Activated T-helper 2 cell treated with anti-CD3 and anti-CD28 coated beads, Interferon-gamma antibody, Interleukin-2, Interleukin-4, amounts not matched to agents 10 μg/mL and 5 μg/mL and 100 μg/mL, durations not matched to agents 14 hours and 24 hours and 36 hours (primary cell): ENCODE measurements around the gene WNT4. TPM values are rescaled to one million over a fixed set of nuclear protein-coding genes. Genes with fewer than 3 reads are reported as not detected.

Source experiments
- DNase-seq: peaks from one replicate; pipeline ENCODE4 v3.0.0; 2021; ENCODE audit warnings: low spot score
- H3K27ac Mint-ChIP-seq: one replicate; pipeline ENCODE4 v1.8.0; 2021; ENCODE audit warnings: mixed read lengths
- H3K27me3 Mint-ChIP-seq: one replicate; pipeline ENCODE4 v1.8.0; 2021; ENCODE audit warnings: low read depth, mixed read lengths
- H3K36me3 Mint-ChIP-seq: one replicate; pipeline ENCODE4 v1.8.0; 2021; ENCODE audit warnings: low read depth, mixed read lengths
- H3K4me1 Mint-ChIP-seq: one replicate; pipeline ENCODE4 v1.8.0; 2021; ENCODE audit warnings: low read depth, mixed read lengths
- H3K4me3 Mint-ChIP-seq: one replicate; pipeline ENCODE4 v1.8.0; 2021; ENCODE audit warnings: low read depth, mild to moderate bottlenecking, moderate library complexity, mixed read lengths
- H3K9me3 Mint-ChIP-seq: one replicate; pipeline ENCODE4 v1.8.0; 2021; ENCODE audit warnings: mixed read lengths
- intact Hi-C: fragments of 100-400 bp; cut with micrococcal nuclease; formaldehyde crosslinking; loops from one replicate; pipeline ENCODE4 v1.15.1; 2023
- total RNA-seq: library from RNA; stranded (reverse); gene quantifications from 2 replicates; pipeline ENCODE4 v1.2.3, GENCODE V29; 2022

Gene WNT4
- total RNA-seq, 1 donor from 2014 or later, result not detected

DNA sequence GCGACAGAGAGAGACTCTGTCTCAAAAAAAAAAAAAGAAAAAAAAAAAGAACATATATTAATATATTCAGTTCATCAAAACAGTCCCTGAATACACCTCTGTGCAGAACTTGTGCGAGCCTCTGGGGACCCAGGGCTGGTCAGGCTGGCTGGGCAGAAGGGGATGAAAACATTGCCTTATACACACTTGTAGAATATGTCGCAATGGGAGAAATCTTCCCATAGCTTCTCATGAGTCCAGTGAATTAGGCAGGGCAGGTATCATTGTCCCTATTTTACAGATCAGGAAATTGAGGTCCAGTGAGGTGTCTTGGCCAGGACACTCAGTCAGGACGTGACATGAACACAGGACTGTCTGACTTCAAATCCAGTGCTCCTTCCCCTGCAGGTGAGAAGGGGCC is 12.6 kb upstream of the WNT4 start:
- Mint-ChIP-seq H3K4me3 (no peak overlapping the region), H3K4me1 (no peaks in the 10 kb centered on the region), H3K27me3 (peaks cover 8% of the 10 kb centered on the region), H3K9me3 (no peaks in the 10 kb centered on the region), H3K27ac (no peak overlapping the region), H3K36me3 (no peaks in the 10 kb centered on the region)
- no peak for DNase-seq
- intact Hi-C loops, result no loop called here

DNA sequence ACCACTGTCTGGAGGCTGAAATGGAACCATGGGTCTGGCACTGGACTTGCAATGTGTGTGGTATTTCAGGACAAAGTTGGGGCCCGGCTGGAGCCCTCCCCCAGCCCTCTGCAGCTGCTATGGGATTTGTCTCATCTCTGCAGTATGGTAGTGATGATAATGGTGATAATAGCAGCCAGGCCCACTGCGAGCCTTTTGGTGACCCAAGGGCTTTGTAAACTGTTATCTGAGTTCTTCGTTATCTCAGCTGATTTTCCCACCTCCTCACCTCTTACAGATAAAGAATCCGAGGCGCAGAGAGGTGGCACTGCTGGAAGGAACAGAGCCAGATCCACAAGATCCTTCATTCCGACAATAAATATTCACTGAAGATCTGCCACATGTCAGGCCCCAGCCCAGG is 11.7 kb upstream of the WNT4 start:
- Mint-ChIP-seq H3K9me3 (no peaks in the 10 kb centered on the region), H3K27me3 (peaks cover 8% of the 10 kb centered on the region), H3K36me3 (no peaks in the 10 kb centered on the region), H3K27ac (no peak overlapping the region), H3K4me1 (no peaks in the 10 kb centered on the region), H3K4me3 (no peak overlapping the region)
- no peak for DNase-seq
- intact Hi-C loops, result no loop called here

DNA sequence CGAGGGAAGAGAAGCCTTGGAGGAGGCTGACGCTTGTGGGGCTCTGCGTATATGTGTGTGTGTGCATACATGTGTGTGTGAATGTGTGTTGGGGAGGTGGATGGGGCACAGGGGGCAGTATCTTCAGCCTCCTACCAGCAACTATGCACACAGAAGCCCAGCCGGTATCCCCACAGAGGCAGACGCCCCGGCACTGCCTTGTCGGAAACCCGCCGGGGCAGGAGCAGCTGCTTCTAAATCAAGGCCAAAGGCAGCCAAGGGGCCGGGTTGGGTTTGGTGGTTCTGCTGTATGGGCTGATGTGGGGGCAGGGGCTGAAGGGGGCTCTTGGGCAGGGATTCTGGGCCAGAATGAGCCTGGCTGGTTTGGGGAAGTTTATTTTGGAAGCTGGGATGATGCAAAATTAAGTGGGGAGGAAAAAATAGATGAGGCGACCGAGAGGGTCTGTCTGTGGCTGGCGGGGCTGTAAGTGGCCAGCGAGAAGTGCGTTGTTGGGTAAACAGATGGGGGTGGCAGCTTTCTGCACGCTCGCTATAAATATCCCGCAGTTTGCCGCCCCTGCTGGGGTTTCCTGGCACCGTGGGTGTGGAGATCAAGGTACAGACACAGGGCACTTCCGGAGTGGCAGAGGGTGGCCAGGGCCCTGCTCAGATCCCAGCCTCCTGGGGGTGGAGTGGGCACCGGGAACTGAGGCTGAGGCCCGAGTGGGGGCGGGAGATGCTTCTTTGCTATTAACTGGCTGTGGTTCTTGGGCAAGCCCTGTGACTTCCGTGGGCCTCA is 11.0 kb upstream of the WNT4 start:
- no peak for DNase-seq
- Mint-ChIP-seq H3K9me3 (no peaks in the 10 kb centered on the region), H3K27me3 (peaks cover 13% of the 10 kb centered on the region), H3K36me3 (no peaks in the 10 kb centered on the region), H3K4me1 (no peaks in the 10 kb centered on the region), H3K27ac (no peak overlapping the region), H3K4me3 (no peak overlapping the region)
- intact Hi-C loops, result no loop called here

DNA sequence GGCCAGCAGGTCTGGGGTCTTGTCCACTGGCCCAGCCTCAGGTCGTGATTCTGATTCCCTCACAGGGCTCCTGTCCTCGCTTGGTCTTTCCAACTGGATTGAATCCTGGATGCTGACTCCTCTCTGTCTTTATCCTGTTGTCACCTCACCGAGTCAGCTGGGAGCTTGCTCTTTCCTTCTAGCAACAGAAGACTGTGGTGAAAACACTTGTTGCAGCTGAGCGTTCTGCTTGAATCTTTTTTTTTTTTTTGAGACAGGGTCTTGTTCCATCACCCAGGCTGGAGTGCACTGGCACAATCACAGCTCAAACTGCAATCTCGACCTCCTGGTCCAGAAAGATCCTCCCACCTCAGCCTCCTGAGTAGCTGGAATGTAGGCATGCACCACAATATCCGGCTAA is 8.0 kb upstream of the WNT4 start:
- no peak for DNase-seq
- Mint-ChIP-seq H3K36me3 (no peaks in the 10 kb centered on the region), H3K4me3 (no peak overlapping the region), H3K4me1 (no peaks in the 10 kb centered on the region), H3K9me3 (no peaks in the 10 kb centered on the region), H3K27me3 (peaks cover 29% of the 10 kb centered on the region), H3K27ac (no peak overlapping the region)
- intact Hi-C loops, result no loop called here

DNA sequence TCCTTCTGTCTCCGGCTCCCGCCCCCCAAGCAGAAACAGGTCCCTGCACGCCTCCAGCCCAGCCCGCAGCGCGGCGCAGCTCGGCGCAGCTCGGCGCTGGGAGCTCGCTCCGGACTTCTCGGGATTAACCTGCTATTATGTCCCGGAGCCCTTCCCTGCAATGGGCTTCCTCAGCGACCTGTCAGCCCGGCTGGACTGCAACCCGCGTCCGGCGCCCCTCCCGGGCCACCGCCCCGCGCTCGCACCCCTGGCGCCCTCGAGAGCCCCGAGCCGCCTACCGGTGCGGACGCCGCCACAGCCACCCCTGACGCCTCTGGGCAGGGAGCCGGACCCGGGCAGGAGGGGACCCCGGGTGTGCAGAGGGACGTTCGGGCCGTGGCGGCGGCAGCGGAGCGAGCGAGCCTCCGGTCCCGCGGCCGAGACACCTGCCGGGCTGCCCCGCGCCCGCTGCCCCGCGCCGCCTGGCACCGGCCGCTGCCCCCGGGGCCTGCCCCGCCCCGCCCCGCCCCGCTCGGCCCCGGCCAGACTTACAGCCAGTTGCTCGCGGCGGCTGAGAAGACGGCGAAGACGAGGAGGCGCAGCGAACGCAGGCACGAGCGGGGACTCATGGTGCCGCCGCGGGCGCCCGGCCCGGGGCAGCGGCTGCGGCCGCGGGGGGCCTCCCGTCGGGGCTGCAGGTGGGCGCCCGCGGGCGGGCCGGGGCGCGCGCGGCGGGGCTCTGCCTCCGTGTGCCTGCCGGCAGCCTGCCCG is 407 bp downstream of the WNT4 start:
- no peak for DNase-seq
- no peaks in the 10 kb centered on the region for H3K9me3 Mint-ChIP-seq
- H3K4me3 Mint-ChIP-seq, result no peak overlapping the region
- H3K27ac Mint-ChIP-seq, result no peak overlapping the region
- H3K36me3 Mint-ChIP-seq, result no peaks in the 10 kb centered on the region
- H3K4me1 Mint-ChIP-seq, result no peaks in the 10 kb centered on the region
- intact Hi-C loops, result no loop called here
- peaks cover 64% of the 10 kb centered on the region for H3K27me3 Mint-ChIP-seq

DNA sequence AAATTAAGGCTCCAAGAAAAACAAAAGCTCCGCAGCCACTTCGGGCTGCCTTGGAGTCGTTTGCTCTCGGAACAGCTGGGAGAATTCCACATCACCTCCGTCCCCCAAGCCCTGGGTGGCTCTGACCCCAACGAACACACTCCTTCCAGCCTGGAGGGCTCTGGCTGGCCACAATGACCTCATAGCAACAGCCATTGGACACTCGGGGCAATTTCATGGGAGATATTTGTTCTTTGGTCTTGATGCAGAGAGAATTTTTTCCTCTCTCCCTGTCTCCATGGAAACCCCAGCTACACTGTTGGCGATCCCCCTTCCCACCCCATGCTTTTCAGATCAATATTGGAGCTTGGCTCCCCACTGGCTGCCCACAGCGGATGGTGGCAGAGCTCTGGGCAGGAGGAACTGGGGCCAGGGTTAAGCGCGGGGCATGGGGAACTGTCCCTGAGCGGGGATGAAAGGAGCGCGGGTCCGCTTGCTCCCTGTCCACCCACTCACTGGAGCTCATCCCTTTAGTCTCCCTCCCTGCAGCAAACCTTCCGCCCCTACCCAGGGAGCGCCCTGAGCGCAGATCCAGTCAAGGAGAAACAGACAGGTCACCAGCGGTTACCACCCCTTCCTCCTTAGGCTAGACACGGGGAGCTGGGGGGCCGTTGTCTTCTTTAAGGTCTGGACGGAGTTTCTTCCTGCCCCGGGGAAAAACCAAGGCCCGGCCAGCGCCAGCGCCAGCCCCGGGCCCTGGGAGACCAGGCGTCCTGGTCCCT is 1.2 kb downstream of the WNT4 start:
- H3K27me3 Mint-ChIP-seq, result peaks cover 63% of the 10 kb centered on the region
- no peak overlapping the region for H3K4me3 Mint-ChIP-seq
- H3K27ac Mint-ChIP-seq, result no peak overlapping the region
- no peaks in the 10 kb centered on the region for H3K36me3 Mint-ChIP-seq
- no peak for DNase-seq
- intact Hi-C loops, result no loop called here
- no peaks in the 10 kb centered on the region for H3K4me1 Mint-ChIP-seq
- no peaks in the 10 kb centered on the region for H3K9me3 Mint-ChIP-seq

DNA sequence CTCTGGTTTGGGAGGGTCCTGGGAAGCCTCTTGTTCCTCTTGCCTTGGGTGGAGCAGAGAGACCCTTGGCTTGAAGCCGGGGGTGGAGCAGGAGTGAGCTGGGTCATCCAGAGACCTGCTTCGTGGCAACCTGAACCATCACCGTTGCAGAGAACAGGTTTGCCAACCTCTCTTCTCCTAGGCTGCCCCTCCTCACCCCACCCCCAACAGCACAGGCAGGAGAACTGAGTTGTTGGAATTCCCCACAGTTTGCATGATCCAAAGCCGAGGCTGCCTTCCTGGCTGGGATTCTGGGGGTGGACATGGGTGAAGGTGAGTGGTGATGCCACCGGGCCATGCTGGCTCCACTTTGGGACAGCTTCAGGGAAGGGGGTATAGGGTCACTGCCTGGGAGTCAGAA is 2.2 kb downstream of the WNT4 start:
- H3K36me3 Mint-ChIP-seq, result no peaks in the 10 kb centered on the region
- H3K27me3 Mint-ChIP-seq, result peaks cover 56% of the 10 kb centered on the region
- H3K9me3 Mint-ChIP-seq, result no peaks in the 10 kb centered on the region
- no peak for DNase-seq
- H3K4me1 Mint-ChIP-seq, result no peaks in the 10 kb centered on the region
- intact Hi-C loops, result no loop called here
- H3K4me3 Mint-ChIP-seq, result no peak overlapping the region
- no peak overlapping the region for H3K27ac Mint-ChIP-seq

DNA sequence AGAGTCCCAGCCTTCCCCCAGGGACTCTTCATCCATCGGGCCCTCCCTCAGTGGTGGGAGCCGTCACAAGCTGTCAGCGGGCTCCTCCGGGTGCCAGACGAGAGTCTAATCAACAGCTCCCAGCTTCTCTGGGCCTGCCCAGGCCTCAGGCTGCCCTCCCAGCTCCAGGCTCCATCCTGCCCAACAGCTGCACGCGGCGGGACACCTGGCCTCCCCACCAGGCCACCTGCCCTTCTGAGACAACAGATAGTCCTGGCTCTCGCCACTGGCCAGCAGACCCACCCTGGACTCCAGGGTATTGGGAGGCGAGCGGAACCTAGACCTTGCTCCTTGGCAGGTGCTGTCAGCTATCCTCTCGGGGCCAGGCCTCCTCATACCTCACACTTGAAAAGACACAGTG is 3.1 kb downstream of the WNT4 start:
- Mint-ChIP-seq H3K4me3 (no peak overlapping the region), H3K4me1 (no peaks in the 10 kb centered on the region), H3K36me3 (no peaks in the 10 kb centered on the region), H3K27me3 (peaks cover 47% of the 10 kb centered on the region), H3K27ac (no peak overlapping the region), H3K9me3 (no peaks in the 10 kb centered on the region)
- intact Hi-C loops, result no loop called here
- DNase-seq, result no peak

DNA sequence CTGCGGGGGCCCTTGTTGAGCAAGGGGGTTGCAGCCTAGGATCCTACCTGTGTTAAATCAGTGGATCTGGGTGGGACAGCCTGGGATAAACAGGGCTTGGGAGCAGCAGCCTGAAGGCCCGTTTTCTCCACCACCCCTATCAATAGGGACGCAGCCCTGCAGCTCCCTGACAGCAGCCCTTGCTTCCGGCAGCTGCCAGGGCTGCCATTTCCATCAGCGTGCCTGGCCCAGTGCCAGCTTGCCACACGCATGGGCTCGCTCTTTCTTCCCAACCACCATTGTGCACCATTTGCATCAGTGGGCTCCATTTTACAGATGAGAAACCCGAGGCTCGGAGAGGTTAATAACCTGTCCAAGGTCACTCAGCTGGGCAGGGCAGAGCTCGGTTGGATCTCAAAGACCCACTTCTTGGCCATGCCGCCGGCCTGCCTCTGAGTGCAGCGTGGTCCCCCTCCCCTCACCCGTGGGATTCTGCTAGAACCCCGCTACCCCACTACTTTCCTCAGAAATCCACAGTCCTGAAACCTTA is 3.8 kb downstream of the WNT4 start:
- Mint-ChIP-seq H3K4me1 (no peaks in the 10 kb centered on the region), H3K9me3 (no peaks in the 10 kb centered on the region), H3K27ac (no peak overlapping the region), H3K36me3 (no peaks in the 10 kb centered on the region), H3K27me3 (peaks cover 41% of the 10 kb centered on the region), H3K4me3 (no peak overlapping the region)
- intact Hi-C loops, result no loop called here
- DNase-seq, result no peak

DNA sequence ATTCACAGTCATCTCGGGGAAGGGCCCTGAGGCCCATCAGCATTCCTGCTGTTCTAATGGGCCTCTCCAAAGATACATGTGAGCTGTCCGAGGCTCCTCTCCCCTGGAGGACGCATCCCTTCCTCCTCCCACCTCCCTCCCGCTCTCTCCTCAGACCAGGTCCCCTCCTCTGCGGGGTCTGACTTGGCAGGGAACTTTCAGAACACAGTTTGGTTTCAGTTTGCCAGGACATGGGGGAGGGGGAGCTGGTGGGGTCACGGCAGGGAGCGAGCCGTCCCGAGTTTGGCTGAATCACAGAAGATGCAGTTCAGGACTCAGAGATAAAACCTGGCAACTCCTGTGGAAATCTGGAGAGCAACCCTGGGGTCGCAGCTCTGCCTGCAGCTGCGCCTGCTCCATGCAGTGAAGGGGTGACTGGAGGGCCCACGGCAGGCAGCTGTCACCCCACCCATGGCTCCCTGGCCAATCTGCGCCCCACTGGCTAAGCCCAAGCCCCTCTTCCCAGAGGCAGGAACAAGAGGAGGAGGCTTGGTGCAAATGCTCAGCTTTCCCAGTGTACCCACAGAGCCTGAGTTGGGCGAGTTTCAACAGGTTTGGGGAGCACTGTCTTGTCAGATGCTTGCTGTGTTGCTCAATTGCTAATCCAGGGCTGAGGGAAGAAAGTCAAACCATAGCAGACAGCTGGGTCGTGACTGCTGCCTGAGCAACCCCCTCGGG is 5.7 kb downstream of the WNT4 start:
- intact Hi-C loops, result no loop called here
- no peaks in the 10 kb centered on the region for H3K9me3 Mint-ChIP-seq

DNA sequence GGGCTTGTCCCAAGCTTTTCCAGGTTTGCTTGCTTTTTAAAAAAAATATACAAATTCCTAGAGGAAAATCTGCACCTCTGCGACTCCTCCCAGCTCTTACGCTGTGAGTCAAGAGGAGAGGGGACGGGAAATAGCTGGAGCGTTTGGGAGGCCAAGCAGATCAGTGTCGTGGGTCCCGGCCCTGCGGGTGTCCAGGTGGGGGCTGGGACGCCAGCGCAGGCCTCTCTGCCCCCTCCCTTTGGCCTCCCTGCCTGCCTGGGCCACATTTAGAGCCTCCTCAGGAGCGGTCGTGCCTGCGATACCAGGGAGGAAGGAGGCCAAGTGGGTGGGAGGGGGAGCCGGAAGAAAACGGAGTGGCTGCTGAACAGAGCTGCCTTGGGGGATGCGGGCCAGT is 9.0 kb downstream of the WNT4 start:
- no peak for DNase-seq
- intact Hi-C loops, result loop anchor here (5.0 kb wide), 1 partner anchor 508 kb away; the partner anchor contains the start of gene C1QC
- no peak overlapping the region for H3K4me3 Mint-ChIP-seq
- no peak overlapping the region for H3K27ac Mint-ChIP-seq
- no peaks in the 10 kb centered on the region for H3K36me3 Mint-ChIP-seq
- no peaks in the 10 kb centered on the region for H3K4me1 Mint-ChIP-seq
- peaks cover 13% of the 10 kb centered on the region for H3K27me3 Mint-ChIP-seq
- no peaks in the 10 kb centered on the region for H3K9me3 Mint-ChIP-seq

More for the DNA sequence above, 5.7 kb downstream of the WNT4 start:
- no peaks in the 10 kb centered on the region for H3K36me3 Mint-ChIP-seq
- no peaks in the 10 kb centered on the region for H3K4me1 Mint-ChIP-seq
- no peak overlapping the region for H3K27ac Mint-ChIP-seq
- H3K27me3 Mint-ChIP-seq, result peaks cover 34% of the 10 kb centered on the region
- no peak overlapping the region for H3K4me3 Mint-ChIP-seq
- DNase-seq, result no peak

DNA sequence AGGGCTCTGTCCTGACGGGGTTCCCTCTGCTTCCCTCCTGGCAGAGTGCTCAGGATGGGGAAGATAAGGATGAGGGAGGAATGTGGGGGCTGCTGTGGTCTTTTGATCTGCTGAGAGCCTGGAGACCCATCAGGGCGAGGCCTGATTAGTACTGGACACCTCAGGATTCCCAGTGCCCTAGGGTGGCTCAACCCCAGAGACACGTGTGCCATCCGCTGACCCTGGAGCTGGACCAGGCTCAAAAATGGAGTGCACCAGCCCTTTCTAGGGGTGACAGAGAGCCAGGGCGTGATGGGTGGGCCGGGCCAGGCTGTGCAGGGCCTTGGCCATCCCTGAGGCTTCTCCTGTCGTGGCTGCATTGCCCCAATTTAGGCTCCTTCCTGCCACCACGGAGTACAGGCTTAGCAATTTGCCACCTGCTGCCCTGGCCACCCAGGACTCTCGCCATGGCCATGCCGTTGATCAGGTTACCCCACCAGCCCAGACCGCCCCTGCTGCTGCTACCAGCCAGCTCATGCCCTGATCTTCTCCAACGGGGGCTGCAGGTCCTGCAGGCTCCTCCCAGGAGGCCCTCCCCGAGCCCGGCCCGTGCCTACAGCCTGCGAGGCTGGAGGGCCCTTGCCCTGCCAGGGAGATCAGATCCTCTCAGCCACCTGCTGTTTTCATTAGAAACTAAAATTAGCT is 9.5 kb downstream of the WNT4 start:
- intact Hi-C loops, result loop anchor here (5.0 kb wide), 1 partner anchor 509 kb away; the partner anchor contains the start of gene C1QC
- Mint-ChIP-seq H3K9me3 (no peaks in the 10 kb centered on the region), H3K4me1 (no peaks in the 10 kb centered on the region), H3K36me3 (no peaks in the 10 kb centered on the region), H3K27ac (no peak overlapping the region), H3K27me3 (peaks cover 9% of the 10 kb centered on the region), H3K4me3 (no peak overlapping the region)
- DNase-seq, result no peak
